ENCODE measurements around the gene ARHGAP44. TPM values are rescaled to one million over a fixed set of nuclear protein-coding genes. Genes with fewer than 3 reads are reported as not detected.
"Not testable (repeated sequence)": the region's sequence is repeated elsewhere in the genome, so short reads cannot be mapped to it uniquely, and the experiment has no call there.

ARHGAP44 gene
- total RNA-seq, 1 donor from 2014 or later = not detected

DNA sequence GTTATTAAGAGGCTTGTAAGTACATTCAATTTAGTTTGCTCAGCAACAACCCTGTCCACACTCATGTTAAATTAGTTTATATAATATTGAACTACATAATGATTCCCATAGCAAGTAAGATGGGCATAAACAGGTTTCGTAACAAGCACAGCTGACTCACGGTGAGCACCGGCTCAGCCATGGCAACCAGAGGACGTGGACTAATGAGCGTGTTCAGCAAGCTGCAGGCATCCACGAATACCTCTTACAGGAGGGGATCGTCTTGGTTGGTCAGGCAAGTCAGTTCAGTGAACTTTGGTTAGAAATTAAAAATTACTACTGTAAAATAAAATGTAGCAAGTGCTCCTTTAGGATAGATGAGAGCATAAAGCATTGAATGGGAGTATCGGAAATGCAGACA, 170.1 kb downstream of the ARHGAP44 start:
- intact Hi-C loops (cut with micrococcal nuclease) = no loop called here

DNA sequence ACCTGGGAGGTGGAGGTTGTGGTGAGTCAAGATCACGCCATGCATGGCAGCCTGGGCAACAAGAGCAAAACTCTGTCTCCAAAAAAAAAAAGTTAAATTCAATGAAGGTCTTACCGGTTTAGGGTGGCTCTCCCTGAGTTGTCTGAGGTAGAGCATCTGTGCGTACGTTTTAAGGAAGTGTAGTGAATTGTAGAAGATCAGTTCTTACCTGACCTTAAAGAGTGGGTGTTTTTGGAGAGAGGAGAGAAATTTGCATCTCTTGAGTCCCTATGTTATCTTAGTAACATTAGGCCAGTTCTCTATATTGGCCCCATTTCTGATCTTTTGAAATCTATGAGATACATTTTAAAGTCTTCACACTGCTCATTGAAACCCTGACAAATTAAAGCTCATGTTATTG, 172.4 kb downstream of the ARHGAP44 start:
- intact Hi-C loops (cut with micrococcal nuclease) = no loop called here

DNA sequence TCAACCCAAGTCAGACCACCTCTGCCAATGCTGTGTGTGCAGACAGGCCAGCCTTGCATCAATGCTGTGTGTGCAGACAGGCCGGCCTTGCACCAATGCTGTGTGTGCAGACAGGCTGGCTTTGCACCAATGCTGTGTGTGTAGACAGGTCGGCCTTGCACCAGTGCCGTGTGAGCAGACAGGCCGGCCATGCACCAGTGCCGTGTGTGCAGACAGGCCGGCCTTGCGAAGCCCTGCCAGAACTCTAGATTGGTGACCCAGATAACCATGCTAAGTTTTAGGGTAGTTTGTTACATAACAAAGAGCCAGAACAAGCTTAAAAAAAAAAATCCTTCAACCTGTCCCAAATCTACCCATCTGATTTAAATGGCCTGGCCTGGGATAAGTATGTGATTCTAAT, 174.2 kb downstream of the ARHGAP44 start:
- intact Hi-C loops (cut with micrococcal nuclease) = no loop called here

DNA sequence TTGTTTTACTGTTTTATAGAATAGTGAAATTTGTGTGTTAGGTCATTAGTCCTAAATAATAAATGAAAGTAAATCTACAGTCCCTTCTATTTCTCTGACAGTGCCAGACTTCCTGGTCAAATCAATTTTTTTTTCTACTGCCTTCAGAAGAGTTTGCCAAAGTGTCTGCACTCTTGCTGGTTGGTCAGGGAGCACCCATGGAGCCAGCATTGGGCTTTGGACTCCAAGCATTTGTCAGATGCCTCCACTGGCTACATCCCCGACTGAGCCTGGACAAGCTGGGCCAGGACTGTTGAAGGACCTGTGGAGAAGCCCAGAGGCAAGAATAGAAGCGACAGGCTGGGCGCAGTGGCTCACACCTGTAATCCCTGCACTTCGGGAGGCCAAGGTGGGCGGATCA, 174.9 kb downstream of the ARHGAP44 start:
- intact Hi-C loops (cut with micrococcal nuclease) = no loop called here

DNA sequence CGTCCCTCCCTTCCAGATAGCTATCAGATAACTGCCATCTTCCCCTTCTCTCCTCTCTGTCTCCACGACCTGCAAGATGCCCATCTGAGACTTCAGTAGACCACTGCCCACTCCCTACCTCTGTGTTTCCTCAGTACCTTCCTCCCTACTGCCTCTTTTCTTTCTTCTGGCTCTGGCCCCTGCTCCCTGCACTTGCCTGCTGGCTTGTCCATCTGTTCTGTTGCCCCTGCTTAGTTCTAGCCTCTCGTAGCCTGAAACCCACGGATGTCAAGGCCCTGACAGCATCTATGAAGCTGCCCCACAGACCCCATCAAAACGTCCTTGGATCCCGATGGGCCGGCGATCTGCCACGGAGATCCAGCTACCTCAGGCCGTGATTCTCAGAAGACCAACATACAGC, 175.5 kb downstream of the ARHGAP44 start:
- intact Hi-C loops (cut with micrococcal nuclease) = no loop called here

DNA sequence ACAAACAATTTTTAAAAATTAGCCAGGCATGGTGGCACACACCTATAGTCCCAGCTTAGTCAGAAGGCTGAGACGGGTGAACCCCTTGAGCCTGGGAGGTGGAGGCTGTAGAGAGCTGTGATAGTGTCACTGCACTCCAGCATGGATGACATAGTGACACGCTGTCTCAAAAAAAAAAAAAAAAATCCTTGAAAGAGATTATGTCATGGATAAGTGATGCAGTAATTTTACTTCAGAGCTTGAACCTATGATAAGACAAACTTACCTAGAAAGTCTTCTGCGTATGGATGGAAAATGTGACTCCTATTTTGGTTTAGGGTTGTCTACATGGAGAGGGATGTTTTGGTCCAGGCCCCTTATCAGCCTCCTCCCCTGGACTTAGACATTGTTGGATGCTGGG, 176.7 kb downstream of the ARHGAP44 start:
- intact Hi-C loops (cut with micrococcal nuclease) = no loop called here

DNA sequence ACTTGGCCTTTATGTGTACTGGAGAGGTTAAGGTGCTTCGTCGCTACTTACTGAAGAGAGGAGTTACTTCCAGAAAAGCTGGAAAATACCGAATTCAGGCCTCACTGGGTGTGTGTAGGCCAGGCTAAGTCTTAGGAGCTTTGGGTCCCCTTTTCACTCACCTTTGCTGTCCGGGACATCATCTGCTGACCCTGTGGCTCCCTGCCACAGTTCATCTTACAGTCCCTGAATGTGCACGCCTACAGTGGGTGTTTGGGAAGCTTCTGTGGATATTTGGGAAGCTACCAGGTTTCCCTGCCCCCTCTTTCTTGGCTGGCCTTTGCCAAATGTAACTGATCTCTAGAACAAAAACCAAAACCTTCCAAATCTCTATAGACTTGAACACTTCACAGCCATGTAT, 177.1 kb downstream of the ARHGAP44 start:
- intact Hi-C loops (cut with micrococcal nuclease) = no loop called here

DNA sequence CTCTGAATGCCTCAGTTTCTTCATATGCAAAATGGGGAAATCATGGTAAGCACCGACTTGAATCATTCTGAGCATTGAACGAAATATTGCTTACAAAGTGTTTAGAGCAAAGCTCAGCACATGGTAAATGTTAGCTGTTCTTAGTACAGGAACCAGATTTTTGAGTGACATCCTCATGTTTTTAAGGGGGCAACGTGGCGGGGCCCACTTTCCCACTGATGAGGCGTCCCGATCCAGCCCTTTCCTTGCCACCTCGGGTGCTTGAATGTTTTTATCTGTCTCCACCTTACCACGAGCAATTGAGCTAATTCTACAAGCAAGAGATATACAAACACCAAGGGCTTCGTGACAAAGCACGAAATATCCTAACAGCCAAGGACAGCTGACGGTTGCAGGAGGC, 178.7 kb downstream of the ARHGAP44 start:
- intact Hi-C loops (cut with micrococcal nuclease) = no loop called here

DNA sequence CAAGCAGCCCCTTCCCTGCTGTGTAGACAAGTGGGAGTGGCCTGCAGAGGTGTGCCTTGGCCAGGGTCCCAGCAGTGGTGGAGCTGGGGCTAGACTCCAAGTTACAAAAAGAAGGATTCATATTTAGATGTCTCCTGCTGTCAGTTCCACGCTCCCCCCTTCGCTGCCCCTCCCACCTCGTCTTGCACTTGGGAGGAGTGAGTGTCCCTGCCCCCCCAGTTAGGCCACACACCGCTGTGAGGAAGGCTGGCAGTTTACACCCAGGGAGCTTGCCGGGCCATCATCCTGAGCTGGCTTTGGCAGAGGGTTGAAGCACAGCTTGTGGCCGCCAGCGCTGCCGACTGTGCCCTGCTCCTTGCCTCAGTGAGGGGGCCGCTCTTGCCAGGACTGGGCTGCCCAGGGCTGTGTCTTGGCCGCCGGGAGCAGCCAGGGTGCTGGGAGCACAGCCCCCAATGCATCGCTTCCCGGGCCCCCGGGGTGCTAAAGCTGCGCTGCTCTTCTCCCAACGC, 184.3 kb downstream of the ARHGAP44 start:
- intact Hi-C loops (cut with micrococcal nuclease) = no loop called here

DNA sequence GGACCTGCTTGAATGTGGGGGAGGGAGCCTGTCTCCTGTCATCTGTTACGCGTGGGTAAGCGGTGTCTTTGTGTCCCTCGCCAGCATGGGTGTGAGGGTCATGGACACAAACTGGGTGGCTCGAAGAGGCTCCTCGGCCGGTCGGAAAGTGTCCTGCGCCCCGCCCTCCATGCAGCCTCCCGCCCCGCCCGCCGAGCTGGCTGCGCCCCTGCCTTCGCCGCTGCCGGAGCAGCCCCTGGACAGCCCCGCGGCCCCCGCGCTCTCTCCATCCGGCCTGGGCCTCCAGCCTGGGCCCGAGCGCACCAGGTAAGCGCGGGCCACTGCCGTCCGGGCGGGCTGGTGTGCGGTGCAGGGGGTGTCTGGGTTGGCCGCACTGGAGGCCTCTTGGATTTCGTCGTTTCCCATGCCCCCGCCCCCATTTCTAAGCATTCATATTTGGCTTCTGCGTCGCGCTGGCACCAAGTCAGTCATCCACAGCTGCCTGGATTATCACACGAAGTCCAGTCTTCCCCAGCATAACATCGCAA, 184.8 kb downstream of the ARHGAP44 start:
- intact Hi-C loops (cut with micrococcal nuclease) = no loop called here

DNA sequence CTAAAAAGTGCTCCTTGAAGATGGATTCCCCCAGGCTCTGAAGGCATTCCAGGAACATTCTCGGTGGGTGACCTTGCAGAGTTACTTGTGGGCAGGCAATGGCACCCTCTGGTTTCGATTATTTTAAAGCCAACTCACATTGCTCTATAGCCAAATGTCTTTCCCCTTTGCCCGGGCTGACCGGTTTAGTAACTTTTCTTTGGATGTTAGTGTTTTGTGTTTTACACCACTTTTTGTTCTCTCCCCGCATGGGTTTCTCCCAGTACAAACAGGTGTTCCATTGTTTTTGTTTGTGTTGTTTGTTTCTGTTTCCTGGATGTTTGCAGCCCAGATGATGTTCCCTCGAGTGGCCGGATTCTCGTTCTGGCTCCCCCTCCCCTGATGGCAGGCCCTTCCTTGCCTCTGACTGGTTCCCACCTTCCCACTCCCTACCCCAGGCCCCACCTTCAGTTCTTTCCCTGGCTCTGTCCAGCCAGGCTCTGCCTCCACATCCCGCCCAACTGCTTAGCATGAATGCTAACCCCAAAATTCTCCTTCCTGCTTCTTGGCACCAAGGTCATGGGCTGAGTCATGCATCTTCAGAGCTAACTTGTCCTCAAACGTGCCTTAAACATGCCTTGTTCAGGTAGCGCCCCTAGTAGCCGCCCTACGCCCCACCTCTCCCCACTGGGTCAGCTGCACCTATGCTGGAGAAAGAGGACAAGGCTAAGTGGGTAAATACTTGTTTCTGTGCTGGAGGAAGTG, 187.9 kb downstream of the ARHGAP44 start:
- intact Hi-C loops (cut with micrococcal nuclease) = no loop called here

DNA sequence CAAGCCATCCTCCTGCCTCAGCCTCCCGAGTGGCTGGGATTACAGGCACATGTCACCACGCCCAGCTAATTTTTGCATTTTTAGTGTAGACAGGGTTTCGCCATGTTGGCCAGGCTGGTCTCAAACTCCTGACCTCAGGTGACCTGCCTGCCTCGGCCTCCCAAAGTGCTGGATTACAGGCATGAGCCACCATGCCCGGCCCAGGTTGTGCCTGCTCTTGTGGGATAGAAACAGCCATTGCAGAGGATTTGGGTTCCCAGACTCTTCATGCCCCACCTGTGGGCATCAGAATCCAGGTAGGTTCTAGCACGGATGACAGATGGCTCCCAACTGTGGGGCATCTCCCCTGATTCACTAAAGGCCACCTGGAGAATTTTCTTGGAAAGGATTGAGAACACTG, 189.5 kb downstream of the ARHGAP44 start:
- intact Hi-C loops (cut with micrococcal nuclease) = not testable (repeated sequence)

DNA sequence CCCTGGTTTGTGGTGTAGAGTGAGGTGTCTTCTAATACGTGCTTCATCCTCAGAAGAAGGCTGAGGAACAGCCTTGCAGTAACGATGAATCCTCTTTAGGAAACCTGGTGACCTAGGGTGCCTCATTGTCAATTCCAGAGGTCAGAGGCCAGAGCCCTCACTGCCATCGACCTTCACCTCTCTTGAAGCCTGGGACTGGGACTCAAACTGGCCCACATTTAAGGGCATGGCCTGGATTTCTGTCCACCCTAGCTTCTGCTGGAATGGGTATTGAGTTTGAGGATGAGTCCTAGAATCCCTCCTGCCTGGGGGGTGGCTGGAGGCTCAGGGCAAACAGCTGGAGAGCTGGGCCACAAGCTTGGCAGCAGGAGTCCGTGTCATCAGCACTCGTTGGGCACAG, 189.9 kb downstream of the ARHGAP44 start:
- intact Hi-C loops (cut with micrococcal nuclease) = no loop called here

DNA sequence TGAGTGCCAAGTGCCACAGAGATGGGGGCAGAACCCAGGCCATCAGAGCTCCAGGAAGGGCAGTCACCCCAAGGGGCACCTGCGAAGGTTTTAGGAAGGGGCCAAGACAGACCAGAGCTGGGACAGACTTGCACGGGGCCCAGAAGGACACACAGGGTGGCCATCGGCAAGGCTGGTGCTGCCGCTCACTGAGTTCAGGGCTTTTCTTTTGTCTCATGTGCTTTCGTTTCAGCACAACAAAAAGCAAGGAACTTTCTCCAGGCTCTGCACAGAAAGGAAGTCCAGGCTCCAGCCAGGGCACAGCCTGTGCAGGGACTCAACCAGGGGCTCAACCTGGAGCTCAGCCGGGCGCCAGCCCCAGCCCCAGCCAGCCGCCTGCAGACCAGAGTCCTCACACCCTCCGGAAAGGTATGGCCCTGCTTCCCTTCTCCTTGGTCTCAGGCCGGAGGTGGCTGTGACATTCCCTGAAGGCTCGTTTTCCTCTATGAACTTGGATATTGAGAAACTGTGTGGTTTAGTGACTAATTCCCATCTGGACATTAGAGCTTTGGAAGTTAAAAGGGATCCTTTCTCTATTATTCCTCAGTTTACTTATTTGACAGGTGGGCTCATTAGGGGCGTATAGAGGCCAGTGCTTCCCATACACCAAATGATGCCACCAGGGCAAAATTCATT, 190.7 kb downstream of the ARHGAP44 start:
- intact Hi-C loops (cut with micrococcal nuclease) = no loop called here

DNA sequence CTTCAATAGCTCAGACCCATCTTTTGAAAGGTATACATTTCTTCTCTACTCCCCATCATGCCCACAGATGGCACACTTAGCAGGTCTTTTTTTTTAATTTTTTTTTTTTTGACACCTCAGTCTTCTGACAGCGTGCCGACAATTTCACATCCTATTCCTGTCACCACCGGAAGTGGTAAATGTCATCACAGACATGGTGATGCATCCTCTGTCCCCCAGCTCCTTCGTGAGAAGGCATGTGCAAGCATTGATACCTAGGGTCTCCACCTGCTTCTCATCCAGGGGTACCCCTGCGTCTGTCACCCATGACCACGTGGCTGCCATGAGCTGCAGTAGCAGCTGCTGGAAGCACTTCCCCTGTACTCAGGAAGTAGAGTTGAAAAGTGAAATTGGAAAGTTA, 192.9 kb downstream of the ARHGAP44 start:
- intact Hi-C loops (cut with micrococcal nuclease) = no loop called here

DNA sequence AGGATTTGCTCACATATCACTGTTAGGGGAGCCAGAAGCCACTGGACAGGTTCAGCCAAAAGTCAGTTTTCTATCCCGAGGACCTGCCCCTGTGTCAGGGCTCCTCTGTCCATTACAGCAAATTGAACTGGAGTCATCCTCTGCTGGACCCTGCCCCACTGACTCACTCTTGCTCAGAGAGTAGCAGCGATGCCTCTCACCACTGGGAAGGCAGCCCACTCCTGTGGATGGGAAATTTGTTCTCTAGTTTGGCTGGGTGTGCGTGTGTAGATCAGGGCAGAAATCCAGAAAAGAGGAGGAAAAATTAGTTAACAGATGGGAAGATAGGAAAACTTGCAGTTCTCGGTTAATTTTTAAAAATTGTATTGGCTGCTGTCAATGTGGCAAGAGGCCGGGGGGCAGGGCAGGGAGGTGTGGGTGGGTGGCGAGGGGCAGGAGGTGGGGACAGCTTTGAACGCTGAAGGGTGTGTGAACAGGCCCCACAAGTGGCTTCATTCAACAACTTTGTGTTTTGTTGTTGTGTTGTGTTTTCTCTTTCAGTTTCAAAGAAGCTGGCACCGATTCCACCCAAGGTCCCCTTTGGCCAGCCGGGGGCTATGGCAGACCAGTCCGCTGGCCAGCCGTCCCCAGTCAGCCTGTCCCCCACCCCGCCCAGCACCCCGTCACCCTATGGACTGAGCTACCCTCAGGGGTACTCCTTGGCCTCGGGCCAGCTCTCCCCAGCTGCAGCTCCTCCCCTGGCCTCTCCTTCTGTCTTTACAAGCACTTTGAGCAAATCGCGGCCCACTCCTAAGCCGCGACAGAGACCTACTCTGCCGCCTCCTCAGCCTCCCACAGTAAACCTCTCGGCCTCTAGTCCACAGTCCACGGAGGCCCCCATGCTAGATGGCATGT, 194.9 kb downstream of the ARHGAP44 start:
- intact Hi-C loops (cut with micrococcal nuclease) = no loop called here

DNA sequence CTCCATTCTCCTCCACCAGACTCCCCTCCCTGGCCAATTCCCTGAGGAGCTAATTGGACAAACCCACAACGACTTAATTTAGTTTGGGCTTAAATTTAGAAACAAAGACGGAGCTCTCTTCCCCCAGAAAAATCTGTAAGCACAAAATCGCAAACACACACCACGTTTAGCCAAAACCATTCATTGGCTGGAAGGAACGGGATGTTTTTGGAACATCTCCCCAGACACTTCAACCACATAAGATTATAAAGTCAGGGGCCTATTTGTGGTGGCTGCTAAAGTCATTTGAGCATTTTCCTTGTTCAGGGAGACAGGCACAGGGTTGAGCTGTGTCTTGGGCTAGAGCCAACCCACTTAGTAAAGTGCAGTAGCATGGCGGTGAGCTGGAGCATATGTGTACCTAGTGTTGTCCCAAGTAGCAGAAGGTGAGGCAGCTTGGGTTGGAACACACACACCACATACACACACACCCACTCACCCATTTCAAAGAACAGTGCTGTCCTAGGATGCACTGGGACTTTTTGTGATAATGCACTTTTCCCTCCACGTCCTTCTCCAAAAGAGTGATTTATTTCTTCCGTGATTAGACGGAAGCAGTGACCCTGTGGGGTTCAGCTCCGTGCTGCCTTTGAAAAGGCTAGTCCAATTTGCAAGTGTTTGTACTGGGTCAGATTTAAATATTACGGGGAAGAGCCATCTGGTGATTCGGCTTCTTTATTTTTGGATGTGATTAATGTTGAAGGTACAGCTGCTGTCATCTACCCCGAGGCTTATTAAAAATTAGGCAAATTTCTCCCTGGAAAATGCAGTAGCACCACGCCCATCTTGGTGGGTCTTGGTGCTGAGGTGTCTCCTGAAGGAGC, 196.4 kb downstream of the ARHGAP44 start:
- intact Hi-C loops (cut with micrococcal nuclease) = no loop called here

DNA sequence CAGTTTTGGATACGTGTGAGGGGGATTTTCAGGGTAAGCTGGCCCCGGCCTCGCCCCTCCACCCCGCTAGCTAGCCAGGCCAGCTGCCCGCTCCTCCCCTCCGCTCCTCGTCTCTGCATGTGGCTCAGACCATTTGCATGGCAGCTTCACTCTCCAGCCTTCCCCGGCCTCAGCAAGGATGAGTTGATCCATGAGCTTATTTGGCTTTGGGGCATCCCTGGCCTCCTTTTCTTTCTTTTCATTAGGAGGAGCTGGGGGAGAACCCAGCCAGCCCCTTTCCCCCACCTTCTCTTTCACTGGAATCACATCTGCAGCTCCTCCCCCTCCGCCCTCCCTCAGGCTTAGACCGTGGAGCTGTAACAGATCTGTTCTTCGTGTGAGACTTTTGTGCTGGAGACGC, 197.8 kb downstream of the ARHGAP44 start:
- intact Hi-C loops (cut with micrococcal nuclease) = no loop called here

DNA sequence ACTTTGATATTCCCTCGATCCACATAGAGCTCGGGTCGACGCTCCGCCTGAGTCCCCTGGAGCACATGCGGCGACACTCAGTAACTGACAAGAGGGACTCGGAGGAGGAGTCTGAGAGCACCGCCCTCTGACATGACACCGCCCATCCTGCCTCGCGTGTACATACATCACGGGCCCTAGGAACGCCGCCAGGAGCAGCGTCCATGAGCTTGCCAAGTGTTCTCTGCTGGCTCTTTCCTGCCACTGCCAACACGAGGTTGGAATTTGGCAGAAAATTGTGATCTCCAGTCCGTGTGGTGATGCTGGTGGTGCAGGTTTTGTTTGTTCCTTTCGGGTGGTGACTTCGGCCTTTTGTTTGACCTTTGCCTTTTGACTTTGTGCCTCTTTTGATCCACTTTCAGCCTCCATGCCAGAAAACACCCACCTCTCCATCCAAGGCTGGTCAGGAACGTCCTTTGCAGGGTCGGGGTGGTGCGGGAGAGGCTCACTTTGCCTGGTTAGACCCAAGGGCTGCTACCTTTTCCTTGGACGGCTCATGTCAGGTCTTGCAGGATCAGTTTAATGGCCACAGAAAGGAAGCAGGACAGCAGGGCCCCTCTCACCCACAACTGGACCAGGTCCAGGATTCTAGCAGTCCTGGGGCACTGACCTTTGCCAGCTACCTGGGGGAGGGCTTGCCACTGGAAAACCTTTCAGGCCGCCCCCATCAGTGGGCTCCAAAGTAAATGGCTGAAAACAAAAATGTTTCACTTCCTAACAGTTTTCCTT, 200.9 kb downstream of the ARHGAP44 start:
- intact Hi-C loops (cut with micrococcal nuclease) = no loop called here

DNA sequence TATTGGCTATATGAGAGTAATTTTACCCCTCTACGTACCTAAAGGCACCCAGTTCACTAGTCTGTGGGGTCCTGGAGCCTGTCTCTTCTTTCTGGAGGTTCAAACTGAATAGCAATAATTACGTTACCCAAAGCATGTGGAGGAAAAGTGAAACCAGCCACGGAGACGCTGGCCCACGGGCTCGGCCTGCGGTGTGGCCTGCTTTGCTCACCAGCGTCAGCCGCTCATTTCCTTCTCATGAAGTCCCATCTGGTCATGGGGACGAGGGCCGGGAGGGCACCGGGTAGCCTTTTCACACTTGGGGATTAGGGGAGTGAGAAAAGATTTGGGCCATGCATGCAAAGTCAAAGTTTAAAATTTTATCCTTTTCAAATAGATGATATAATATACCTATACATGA, 201.6 kb downstream of the ARHGAP44 start:
- intact Hi-C loops (cut with micrococcal nuclease) = no loop called here
